IPS DF 6.9 (cell line): ENCODE data around the gene ERLEC1.
"Not testable (repeated sequence)": the region's sequence is repeated elsewhere in the genome, so short reads cannot be mapped to it uniquely, and the experiment has no call there.

Experiments
- DNase-seq: peaks from one replicate; pipeline ENCODE4 v3.0.0-alpha.2; 2013; ENCODE audit warnings: low read depth, low spot score
- H3K27ac ChIP-seq: one replicate; pipeline ENCODE4 v1.5.1; 2013; ENCODE audit warnings: low read length, control low read depth
- H3K27me3 ChIP-seq: 2 replicates; pipeline ENCODE4 v1.6.1; 2013; ENCODE audit warnings: mild to moderate bottlenecking, low read length; ENCODE audit not compliant: control insufficient read depth, insufficient read depth
- H3K36me3 ChIP-seq: 2 replicates; pipeline ENCODE4 v1.6.1; 2013; ENCODE audit warnings: low read length; ENCODE audit not compliant: control insufficient read depth, insufficient read depth
- H3K4me1 ChIP-seq: 2 replicates; pipeline ENCODE4 v1.6.1; 2013; ENCODE audit warnings: low read length; ENCODE audit not compliant: control insufficient read depth, insufficient read depth
- H3K4me3 ChIP-seq: 2 replicates; pipeline ENCODE4 v1.5.1; 2013; ENCODE audit warnings: mild to moderate bottlenecking, low read length
- H3K9me3 ChIP-seq: 2 replicates; pipeline ENCODE4 v1.6.1; 2013; ENCODE audit warnings: low read length, inconsistent platforms; ENCODE audit not compliant: control insufficient read depth, insufficient read depth
- WGBS: extraction: QIAGEN DNeasy Blood & Tissue Kit; methylation state at CpG from one replicate; pipeline ENCODE4 v1.1.7; 2013; ENCODE audit warnings: mixed read lengths, missing lambda C conversion rate; ENCODE audit not compliant: insufficient read length, insufficient coverage; 5-methylcytosine and 5-hydroxymethylcytosine counted together

ERLEC1 gene

DNA sequence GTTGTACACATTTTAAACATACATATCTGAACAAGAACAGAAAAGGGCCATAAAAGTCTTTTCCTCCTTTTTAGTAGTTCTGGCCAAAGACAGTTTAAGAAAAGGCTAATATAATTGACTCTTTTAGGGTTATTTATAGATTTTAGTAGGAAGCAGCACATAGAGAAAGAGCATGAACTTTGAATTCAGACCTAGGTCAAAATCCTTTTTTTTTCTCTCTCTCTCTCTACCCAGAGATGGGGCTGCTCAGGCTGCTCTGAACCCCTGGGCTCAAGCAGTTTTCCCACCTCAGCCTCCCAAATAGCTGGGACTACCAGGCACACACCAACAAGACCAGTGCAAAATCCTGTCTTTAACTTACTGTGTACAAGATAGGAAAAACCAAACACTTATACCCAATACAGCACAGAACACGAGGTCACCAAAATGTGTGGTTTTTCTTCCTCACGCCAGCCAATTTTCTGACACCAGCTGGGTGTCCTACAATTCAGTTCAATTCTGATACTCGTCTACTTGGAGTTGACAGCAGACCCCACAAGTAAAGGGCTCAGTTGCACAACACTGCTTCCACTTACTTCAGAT is 32.1 kb downstream of the ERLEC1 start:
- no peak for DNase-seq
- Histone ChIP-seq H3K4me3 (no peak overlapping the region), H3K36me3 (no peaks in the 10 kb centered on the region), H3K27me3 (no peaks in the 10 kb centered on the region), H3K9me3 (no peaks in the 10 kb centered on the region), H3K4me1 (no peaks in the 10 kb centered on the region), H3K27ac (no peak overlapping the region)
- WGBS = no CpG with 5 or more reads among the region's 3 CpGs

DNA sequence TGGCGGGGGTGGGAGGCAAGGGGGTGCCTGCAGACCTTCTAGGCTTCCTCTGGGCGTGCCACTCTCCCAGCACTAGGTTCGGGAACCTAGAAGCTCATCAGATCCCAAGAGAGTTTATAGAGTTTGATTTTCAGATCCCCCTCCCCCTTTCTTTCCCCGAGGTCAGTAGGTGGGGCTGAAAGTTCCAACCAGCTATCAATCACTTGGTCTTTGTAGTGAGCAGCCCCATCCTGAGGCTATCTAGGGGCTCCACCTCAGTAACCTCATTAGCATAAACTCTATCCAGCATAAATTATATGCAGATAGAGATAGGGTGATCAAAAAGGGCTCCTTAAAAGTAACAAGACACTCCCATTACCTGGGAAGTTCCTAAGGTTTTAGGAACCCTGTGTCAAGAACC is 32.8 kb downstream of the ERLEC1 start:
- Histone ChIP-seq H3K27ac (no peak overlapping the region), H3K9me3 (no peaks in the 10 kb centered on the region), H3K27me3 (no peaks in the 10 kb centered on the region), H3K36me3 (no peaks in the 10 kb centered on the region), H3K4me1 (no peaks in the 10 kb centered on the region), H3K4me3 (no peak overlapping the region)
- WGBS = no CpG with 5 or more reads among the region's 4 CpGs
- no peak for DNase-seq

DNA sequence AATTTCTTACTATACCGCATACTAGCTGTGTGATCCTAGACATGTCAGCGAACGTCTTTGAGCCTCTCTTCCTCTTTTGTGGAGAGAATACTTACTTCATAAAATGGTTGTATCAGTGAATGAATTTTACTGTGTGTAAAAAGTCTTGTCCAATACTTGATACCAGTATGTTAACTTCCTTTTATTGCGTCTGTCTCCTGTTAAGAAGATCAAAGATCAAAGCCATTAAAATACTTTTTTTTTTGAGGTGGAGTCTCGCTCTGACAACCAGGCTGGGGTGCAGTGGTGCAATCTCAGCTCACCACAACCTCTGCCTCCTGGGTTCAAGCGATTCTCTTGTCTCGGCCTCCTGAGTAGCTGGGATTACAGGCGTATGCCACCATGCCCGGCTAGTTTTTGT is 33.2 kb downstream of the ERLEC1 start:
- H3K27me3 ChIP-seq = no peaks in the 10 kb centered on the region
- no peaks in the 10 kb centered on the region for H3K9me3 ChIP-seq
- H3K27ac ChIP-seq = no peak overlapping the region
- no peaks in the 10 kb centered on the region for H3K36me3 ChIP-seq
- no CpG with 5 or more reads among the region's 9 CpGs for WGBS
- H3K4me3 ChIP-seq = no peak overlapping the region
- no peak for DNase-seq
- H3K4me1 ChIP-seq = no peaks in the 10 kb centered on the region

DNA sequence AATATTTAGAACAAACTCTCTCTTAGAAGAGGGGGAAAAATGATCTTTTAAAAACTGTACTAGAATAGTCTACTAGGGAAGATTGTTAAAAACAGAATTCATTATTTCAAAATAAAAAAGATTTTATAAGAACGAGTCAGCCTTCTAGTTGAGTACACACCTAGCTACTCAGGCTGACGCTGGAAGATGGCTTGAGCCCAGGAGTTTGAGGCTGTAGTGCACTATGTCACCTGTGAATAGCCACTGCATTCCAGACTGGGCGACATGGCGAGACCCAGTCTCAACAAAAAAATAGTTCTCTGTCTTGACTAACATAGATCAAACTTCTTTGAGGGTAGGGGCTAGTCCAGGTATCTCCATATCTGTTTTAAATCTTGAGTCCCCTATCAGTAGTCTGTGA is 33.9 kb downstream of the ERLEC1 start:
- H3K4me3 ChIP-seq = no peak overlapping the region
- no CpG with 5 or more reads among the region's 4 CpGs for WGBS
- no peaks in the 10 kb centered on the region for H3K4me1 ChIP-seq
- no peaks in the 10 kb centered on the region for H3K36me3 ChIP-seq
- no peaks in the 10 kb centered on the region for H3K9me3 ChIP-seq
- no peaks in the 10 kb centered on the region for H3K27me3 ChIP-seq
- H3K27ac ChIP-seq = no peak overlapping the region
- DNase-seq = no peak

DNA sequence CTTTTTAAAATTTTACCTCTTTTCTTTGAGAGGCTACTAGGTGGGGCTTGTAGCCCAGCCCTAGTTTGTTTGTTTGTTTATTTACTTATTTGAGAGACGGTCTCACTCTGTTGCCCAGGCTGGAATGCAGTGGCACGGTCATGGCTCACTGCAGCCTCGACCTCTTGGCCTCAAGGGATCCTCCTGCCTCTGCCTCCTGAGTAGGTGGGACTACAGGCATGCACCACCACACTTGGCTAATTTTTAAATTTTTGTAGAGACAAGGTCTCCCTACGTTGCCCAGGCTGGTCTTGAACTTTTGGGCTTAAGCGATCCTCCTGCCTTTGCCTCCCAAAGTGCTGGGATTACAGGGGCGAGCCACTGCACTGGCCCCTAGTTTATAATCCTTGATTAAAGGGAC is 35.0 kb downstream of the ERLEC1 start:
- DNase-seq = no peak
- no CpG with 5 or more reads among the region's 6 CpGs for WGBS
- Histone ChIP-seq H3K4me1 (no peaks in the 10 kb centered on the region), H3K9me3 (no peaks in the 10 kb centered on the region), H3K27me3 (no peaks in the 10 kb centered on the region), H3K27ac (no peak overlapping the region), H3K36me3 (no peaks in the 10 kb centered on the region), H3K4me3 (no peak overlapping the region)

DNA sequence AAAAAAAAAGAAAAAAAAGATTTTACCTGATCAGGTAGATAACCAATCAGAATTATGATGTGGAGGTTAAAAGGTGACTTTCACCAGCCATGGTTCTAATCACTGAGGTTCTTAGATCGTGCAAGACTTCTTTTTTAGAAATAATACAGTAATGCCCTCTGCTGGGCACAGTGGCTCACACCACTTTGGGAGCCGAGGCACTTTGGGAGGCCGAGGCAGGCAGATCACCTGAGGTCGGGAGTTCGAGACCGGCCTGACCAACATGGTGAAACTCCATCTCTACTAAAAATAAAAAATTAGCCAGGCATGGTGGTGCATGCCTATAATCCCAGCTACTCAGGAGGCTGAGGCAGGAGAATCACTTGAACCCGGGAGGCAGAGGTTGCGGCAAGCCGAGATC is 36.8 kb downstream of the ERLEC1 start:
- H3K4me3 ChIP-seq, H3K4me1 ChIP-seq, DNase-seq, H3K27me3 ChIP-seq, H3K36me3 ChIP-seq, H3K27ac ChIP-seq, H3K9me3 ChIP-seq: not testable (repeated sequence)
- no CpG with 5 or more reads among the region's 9 CpGs for WGBS

DNA sequence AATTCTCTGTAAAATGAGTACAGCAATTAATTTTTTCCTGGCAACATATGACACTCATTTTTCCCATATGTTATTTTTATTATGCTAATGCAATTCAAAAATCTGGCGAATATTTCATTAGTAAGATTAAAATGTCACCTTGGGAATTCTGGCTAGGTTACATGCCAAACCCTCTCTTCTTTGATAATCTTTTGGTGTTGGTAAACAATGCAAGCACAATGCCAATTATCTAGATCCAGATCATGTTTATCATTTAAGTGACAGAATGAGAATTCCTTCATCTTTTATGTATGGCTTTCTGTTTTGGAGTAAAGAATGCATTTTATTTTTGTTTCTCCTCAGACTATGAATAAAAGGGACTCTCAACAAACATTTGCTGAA is 39.2 kb downstream of the ERLEC1 start:
- Histone ChIP-seq H3K36me3 (no peaks in the 10 kb centered on the region), H3K9me3 (no peaks in the 10 kb centered on the region), H3K27ac (no peak overlapping the region), H3K4me3 (no peak overlapping the region), H3K4me1 (peaks cover 3% of the 10 kb centered on the region; the same call in 1 of the 2 replicates), H3K27me3 (no peaks in the 10 kb centered on the region)
- WGBS = no CpG with 5 or more reads among the region's 1 CpG
- DNase-seq = no peak

DNA sequence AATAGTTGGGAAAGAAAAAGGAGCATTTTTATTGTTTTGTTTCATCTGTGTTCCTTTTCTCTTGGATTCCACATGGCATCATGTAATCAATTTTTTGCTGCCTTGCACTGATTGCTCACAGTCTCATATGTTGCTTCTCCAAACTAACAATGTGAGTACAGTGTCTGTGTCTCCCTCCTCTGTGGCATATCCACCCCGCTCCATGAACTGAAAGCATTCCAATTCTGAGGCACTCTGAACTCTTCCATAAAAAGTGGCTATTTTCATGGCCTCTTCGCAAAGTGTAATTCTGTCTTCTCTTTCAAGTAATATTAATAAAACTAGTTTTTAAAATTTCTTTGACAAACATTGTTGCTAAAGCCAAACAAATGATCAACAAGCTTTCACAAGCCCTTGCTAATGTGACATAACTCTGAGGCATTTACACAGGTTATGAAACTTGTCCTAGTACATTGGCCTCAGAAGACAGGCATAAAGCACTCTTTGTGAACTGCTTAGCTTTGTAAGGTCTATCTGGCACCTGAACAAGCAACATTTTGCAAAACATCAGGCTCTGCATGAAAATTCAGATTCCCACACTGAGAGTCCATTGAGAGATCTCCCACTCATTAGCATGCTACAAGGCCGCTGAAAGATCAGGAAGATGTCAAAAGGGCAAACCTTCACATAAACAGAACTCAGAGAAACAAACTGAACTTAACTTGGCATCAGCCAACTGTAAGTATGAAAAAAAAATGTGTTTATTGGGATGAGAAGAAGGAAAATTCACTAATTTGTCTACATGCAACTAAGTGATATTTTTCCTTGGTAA is 39.9 kb downstream of the ERLEC1 start:
- Histone ChIP-seq H3K4me1 (peaks cover 3% of the 10 kb centered on the region; the same call in 1 of the 2 replicates), H3K36me3 (no peaks in the 10 kb centered on the region), H3K9me3 (no peaks in the 10 kb centered on the region), H3K27ac (no peak overlapping the region), H3K27me3 (no peaks in the 10 kb centered on the region), H3K4me3 (no peak overlapping the region)
- no peak for DNase-seq
- WGBS = no CpG with 5 or more reads among the region's 3 CpGs

DNA sequence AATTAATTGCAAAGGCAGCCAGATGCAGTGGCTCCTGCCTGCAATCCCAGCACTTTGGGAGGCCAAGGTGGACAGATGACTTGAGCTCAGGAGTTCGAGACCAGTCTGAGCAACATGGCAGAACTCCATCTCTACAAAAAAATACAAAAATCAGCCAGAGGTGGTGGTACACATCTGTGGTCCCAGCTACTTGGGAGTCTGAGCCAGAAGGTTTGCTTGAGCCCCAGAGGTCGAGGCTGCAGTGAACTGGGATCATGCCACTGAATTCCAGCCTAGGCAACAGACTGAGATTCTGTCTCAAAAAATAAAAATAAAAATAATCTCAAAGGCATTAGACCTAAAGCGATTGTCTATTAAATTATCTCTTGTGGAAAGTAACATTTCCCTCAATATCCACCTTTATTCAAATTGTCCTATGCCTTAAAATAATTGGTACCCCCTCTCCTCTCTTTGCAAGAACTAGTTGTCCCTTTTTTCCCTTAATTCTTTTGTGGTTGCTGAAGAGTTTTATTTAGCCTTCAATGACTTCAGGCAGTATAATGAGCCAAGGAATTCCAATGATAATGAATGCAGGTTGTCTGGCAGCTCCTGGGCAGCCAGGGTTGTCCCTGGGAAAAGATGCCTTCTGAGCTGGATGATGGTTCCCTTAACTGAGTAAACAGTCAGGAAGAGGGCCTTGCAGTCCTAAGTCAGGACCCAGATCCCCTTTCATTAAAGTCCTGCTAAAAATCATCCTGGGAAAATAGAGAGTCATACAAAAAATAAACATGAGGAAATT is 40.7 kb downstream of the ERLEC1 start:
- Histone ChIP-seq H3K9me3 (no peaks in the 10 kb centered on the region), H3K4me1 (peaks cover 3% of the 10 kb centered on the region; the same call in 1 of the 2 replicates), H3K36me3 (no peaks in the 10 kb centered on the region), H3K4me3 (no peak overlapping the region), H3K27me3 (no peaks in the 10 kb centered on the region), H3K27ac (no peak overlapping the region)
- DNase-seq = no peak
- WGBS = no CpG with 5 or more reads among the region's 3 CpGs

DNA sequence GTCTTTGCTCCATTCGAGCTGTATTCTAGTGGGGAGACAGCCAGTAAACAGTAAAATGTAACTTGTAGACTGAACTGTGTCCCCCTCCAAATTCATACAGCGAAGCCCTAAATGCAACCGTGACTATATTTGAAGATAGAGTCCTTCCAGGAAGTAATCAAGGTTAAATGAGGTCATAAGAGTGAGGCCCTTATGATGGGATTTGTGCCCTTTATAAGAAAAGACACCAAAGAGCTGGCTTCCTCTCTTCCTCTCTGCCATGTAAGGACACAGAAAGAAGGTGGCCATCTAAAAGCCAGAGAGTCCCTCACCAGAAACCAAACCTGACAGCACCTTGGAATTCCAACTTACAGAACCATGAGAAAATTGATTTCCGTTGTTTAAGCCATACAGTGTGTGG is 41.5 kb downstream of the ERLEC1 start:
- H3K4me3 ChIP-seq = no peak overlapping the region
- WGBS = no CpG with 5 or more reads among the region's 4 CpGs

More for the DNA sequence above, 41.5 kb downstream of the ERLEC1 start:
- peaks cover 3% of the 10 kb centered on the region; the same call in 1 of the 2 replicates for H3K4me1 ChIP-seq
- DNase-seq = no peak
- no peaks in the 10 kb centered on the region for H3K36me3 ChIP-seq
- H3K27me3 ChIP-seq = no peaks in the 10 kb centered on the region
- H3K9me3 ChIP-seq = no peaks in the 10 kb centered on the region
- no peak overlapping the region for H3K27ac ChIP-seq
